ENCODE measurements around the gene CT45A9.

GRCh38 chrX:135890087-135890585, 18.5 kb upstream of the CT45A9 start:
- TF ChIP-seq, protein P1, sequence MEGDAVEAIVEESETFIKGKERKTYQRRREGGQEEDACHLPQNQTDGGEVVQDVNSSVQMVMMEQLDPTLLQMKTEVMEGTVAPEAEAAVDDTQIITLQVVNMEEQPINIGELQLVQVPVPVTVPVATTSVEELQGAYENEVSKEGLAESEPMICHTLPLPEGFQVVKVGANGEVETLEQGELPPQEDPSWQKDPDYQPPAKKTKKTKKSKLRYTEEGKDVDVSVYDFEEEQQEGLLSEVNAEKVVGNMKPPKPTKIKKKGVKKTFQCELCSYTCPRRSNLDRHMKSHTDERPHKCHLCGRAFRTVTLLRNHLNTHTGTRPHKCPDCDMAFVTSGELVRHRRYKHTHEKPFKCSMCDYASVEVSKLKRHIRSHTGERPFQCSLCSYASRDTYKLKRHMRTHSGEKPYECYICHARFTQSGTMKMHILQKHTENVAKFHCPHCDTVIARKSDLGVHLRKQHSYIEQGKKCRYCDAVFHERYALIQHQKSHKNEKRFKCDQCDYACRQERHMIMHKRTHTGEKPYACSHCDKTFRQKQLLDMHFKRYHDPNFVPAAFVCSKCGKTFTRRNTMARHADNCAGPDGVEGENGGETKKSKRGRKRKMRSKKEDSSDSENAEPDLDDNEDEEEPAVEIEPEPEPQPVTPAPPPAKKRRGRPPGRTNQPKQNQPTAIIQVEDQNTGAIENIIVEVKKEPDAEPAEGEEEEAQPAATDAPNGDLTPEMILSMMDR (conservative IDR thresholded peaks at IDR 0.05; ENCODE audit: low read length): no peak
- TF ChIP-seq EZH2phosphoT487 (IDR thresholded peaks at IDR 0.05; ENCODE audit: borderline replicate concordance, low read depth, low read length): no peak

Data from OCI-LY7 (cell line).